CD1c-positive myeloid dendritic cell (primary cell): ENCODE measurements around the gene AQP9.
A peak's percentile ranks its signal among the peaks of the same experiment; 100 is the strongest.

Source experiments
- DNase-seq: peaks from one replicate; pipeline ENCODE4 v3.0.0-alpha.2; 2016; ENCODE audit errors: extremely low spot score

Gene AQP9

GRCh38 chr15:58139989-58140522, 1.9 kb downstream of the AQP9 start:
- DNase-seq = peak; percentile 88

GRCh38 chr15:58141894-58142293, 3.7 kb downstream of the AQP9 start:
- DNase-seq = peak; percentile 9

GRCh38 chr15:58142827-58143461, 4.8 kb downstream of the AQP9 start:
- peak; percentile 17 for DNase-seq

GRCh38 chr15:58145606-58146005, 7.4 kb downstream of the AQP9 start:
- DNase-seq = peak; percentile 50

GRCh38 chr15:58146211-58146610, 8.0 kb downstream of the AQP9 start:
- DNase-seq = peak; percentile 16

GRCh38 chr15:58146749-58147148, 8.6 kb downstream of the AQP9 start:
- peak; percentile 94 for DNase-seq

- peak; percentile 95 for DNase-seq
Measured at GRCh38 chr15:58147171-58147611, 9.0 kb downstream of the AQP9 start.

GRCh38 chr15:58148120-58148519, 9.9 kb downstream of the AQP9 start:
- no peak for DNase-seq

- peak; percentile 21 for DNase-seq
Measured at GRCh38 chr15:58148633-58149445, 10.7 kb downstream of the AQP9 start.

- no peak for DNase-seq
Measured at GRCh38 chr15:58154769-58155168, 16.6 kb downstream of the AQP9 start.

- no peak for DNase-seq
Measured at GRCh38 chr15:58159827-58160386, 21.7 kb downstream of the AQP9 start.

GRCh38 chr15:58161436-58161930, 23.3 kb downstream of the AQP9 start:
- DNase-seq = no peak

- no peak for DNase-seq
Measured at GRCh38 chr15:58163985-58164384, 25.8 kb downstream of the AQP9 start.

GRCh38 chr15:58164926-58165325, 26.7 kb downstream of the AQP9 start:
- no peak for DNase-seq

GRCh38 chr15:58165661-58166060, 27.5 kb downstream of the AQP9 start:
- no peak for DNase-seq

GRCh38 chr15:58167095-58167691, 29.0 kb downstream of the AQP9 start:
- DNase-seq = peak; percentile 71

GRCh38 chr15:58169934-58170333, 31.8 kb downstream of the AQP9 start:
- DNase-seq = no peak

GRCh38 chr15:58171476-58172061, 33.4 kb downstream of the AQP9 start:
- DNase-seq = no peak

- no peak for DNase-seq
Measured at GRCh38 chr15:58174709-58175108, 36.5 kb downstream of the AQP9 start.

- no peak for DNase-seq
Measured at GRCh38 chr15:58175955-58176354, 37.8 kb downstream of the AQP9 start.

- DNase-seq = no peak
Measured at GRCh38 chr15:58178668-58179067, 40.5 kb downstream of the AQP9 start.

GRCh38 chr15:58179206-58179605, 41.0 kb downstream of the AQP9 start:
- no peak for DNase-seq
